Measurements from ENCODE around the gene ACOT7.

Gene ACOT7

DNA sequence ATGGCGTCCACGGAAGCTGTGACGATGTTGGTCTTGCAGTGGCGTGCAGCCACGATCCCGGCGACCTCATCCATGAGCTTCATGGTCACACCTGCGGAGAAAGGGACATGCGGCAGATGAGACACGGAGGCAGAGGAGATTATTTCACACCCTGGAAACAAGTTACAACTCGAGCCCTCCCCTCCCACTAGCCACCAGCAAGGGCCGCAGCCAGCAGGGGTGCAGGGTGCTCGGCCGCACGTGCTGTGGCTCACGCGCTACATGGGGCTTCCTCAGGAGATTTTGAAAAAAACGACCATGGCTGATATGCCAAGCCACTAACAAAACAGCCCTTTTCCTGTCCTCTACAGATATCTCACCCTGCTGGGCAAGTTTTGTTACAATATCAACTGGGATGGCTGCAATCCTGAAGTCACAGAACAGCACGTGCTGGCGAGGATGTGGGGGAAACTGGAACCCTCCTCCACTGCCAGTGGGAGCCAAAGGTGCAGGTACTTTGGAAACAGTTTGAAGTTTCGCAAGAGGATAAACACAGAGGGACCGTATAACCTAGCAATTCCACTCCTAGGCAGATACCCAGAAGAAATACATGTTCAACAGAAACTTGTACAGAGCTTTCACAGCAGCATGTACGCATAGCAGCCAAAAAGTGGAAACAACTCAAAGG, 98.5 kb downstream of the ACOT7 start:
- Histone ChIP-seq H3K4me2 (no peak overlapping the region), H3K27me3 (ENCODE audit: insufficient read depth, low read depth) (no peaks in the 10 kb centered on the region), H3K4me3 (IDR thresholded peaks at IDR 0.05; ENCODE audit: insufficient read depth, low read depth, low read length) (no peak overlapping the region), H2AFZ (ENCODE audit: low read depth) (no peak overlapping the region), H3K79me2 (ENCODE audit: insufficient read depth, low read depth) (no peaks in the 10 kb centered on the region), H4K20me1 (ENCODE audit: insufficient read depth) (no peaks in the 10 kb centered on the region), H3K27ac (no peak overlapping the region), H3K9ac (no peak overlapping the region), H3K4me1 (ENCODE audit: low read depth, poor library complexity, severe bottlenecking) (no peaks in the 10 kb centered on the region), H3K36me3 (ENCODE audit: insufficient read depth) (no peaks in the 10 kb centered on the region)
- TF ChIP-seq, protein P1, sequence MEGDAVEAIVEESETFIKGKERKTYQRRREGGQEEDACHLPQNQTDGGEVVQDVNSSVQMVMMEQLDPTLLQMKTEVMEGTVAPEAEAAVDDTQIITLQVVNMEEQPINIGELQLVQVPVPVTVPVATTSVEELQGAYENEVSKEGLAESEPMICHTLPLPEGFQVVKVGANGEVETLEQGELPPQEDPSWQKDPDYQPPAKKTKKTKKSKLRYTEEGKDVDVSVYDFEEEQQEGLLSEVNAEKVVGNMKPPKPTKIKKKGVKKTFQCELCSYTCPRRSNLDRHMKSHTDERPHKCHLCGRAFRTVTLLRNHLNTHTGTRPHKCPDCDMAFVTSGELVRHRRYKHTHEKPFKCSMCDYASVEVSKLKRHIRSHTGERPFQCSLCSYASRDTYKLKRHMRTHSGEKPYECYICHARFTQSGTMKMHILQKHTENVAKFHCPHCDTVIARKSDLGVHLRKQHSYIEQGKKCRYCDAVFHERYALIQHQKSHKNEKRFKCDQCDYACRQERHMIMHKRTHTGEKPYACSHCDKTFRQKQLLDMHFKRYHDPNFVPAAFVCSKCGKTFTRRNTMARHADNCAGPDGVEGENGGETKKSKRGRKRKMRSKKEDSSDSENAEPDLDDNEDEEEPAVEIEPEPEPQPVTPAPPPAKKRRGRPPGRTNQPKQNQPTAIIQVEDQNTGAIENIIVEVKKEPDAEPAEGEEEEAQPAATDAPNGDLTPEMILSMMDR (conservative IDR thresholded peaks at IDR 0.05; ENCODE audit: low read depth, low read length) = no peak

DNA sequence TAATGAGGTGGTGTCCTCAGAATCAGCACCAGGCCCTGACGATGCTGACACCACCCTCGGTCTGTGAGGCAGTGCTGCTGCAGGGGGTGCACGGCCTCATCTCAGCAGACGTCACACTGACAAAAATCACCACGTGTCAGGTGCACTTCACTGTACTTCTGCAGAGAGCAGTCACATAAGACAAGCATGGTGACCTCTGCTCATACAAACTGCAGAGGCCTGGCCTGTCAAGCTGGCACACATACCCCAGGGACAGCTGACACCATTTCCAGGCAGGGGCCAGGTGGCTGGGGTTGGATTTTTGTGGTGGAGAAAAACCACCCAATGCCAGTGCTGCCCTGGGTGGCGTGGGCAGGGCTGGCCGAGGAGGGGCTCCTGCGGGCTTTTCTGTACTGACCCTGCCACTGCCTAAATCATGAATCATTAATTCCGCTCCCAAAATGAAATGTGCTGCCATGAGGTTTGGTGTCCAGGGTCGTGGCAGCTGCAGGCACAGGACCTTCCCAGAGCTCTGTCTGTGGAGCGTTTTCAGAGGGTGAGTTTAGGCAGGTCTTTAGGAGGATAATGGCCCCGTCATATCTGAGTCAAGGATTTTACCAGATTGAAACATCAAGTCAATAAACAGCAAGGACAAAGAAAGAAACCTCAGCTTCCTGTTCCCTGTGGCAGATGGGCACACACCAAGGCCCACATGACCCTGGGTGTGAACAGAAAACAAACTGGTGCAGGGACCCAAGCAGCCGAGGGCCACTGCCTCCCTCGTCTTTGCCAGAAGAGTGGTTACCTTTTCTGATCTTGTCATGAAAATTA, 99.3 kb downstream of the ACOT7 start:
- TF ChIP-seq, protein P1 (conservative IDR thresholded peaks at IDR 0.05; ENCODE audit: low read depth, low read length) = no peak
- Histone ChIP-seq H3K4me3 (IDR thresholded peaks at IDR 0.05; ENCODE audit: insufficient read depth, low read depth, low read length) (no peak overlapping the region), H3K4me1 (ENCODE audit: low read depth, poor library complexity, severe bottlenecking) (no peaks in the 10 kb centered on the region), H3K27ac (no peak overlapping the region), H3K79me2 (ENCODE audit: insufficient read depth, low read depth) (no peaks in the 10 kb centered on the region), H3K4me2 (no peak overlapping the region), H4K20me1 (ENCODE audit: insufficient read depth) (no peaks in the 10 kb centered on the region), H3K36me3 (ENCODE audit: insufficient read depth) (no peaks in the 10 kb centered on the region), H3K9ac (no peak overlapping the region), H2AFZ (ENCODE audit: low read depth) (no peak overlapping the region), H3K27me3 (ENCODE audit: insufficient read depth, low read depth) (no peaks in the 10 kb centered on the region)

DNA sequence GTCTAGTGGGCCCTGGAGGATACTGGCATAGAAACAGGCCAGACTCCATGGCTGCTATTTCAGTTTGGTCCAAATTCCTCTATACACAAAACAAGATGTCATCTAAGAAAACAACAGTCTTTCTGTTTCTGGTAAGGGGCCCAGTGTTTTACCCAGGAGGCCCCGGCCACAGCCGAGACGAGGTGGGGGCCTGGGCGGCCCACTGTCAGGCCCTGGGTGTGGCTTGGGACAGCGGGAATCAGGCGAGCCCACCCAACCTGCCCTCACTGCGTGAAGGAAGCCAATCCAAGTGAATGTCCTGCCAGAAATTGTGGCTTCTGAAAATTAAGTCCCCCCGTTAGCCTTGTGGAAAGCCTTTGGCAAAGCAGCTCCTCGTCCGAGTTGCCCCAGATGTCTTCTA, 101.5 kb downstream of the ACOT7 start:
- Histone ChIP-seq H2AFZ (ENCODE audit: low read depth) (no peak overlapping the region), H3K36me3 (ENCODE audit: insufficient read depth) (no peaks in the 10 kb centered on the region), H3K4me2 (no peak overlapping the region), H4K20me1 (ENCODE audit: insufficient read depth) (no peaks in the 10 kb centered on the region), H3K9ac (no peak overlapping the region), H3K27me3 (ENCODE audit: insufficient read depth, low read depth) (no peaks in the 10 kb centered on the region), H3K27ac (no peak overlapping the region), H3K79me2 (ENCODE audit: insufficient read depth, low read depth) (no peaks in the 10 kb centered on the region), H3K4me1 (ENCODE audit: low read depth, poor library complexity, severe bottlenecking) (no peaks in the 10 kb centered on the region), H3K4me3 (IDR thresholded peaks at IDR 0.05; ENCODE audit: insufficient read depth, low read depth, low read length) (no peak overlapping the region)
- TF ChIP-seq, protein P1 (conservative IDR thresholded peaks at IDR 0.05; ENCODE audit: low read depth, low read length) = no peak

DNA sequence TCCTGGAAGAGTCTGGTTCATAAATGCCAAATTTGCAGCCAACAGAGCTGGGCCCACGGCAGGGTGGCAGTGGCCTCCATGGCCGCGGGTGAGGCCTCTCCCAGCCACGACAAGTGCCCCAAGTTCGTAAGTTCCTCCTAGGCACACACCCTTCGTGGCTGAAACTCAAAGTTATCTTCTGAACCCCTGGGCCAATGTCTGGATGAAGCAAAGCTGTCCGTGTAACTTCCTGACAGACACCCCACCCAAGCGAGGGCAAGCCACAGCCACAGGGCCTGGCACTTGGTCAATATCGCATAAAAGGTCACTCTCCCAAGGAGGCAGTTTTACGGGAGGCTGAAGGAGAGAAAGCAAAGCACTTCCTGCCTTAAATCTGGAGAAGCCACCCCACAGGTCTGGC, 104.9 kb downstream of the ACOT7 start:
- Histone ChIP-seq H2AFZ (ENCODE audit: low read depth) (no peak overlapping the region), H3K4me3 (IDR thresholded peaks at IDR 0.05; ENCODE audit: insufficient read depth, low read depth, low read length) (no peak overlapping the region), H3K79me2 (ENCODE audit: insufficient read depth, low read depth) (no peaks in the 10 kb centered on the region), H3K27ac (no peak overlapping the region), H3K4me2 (no peak overlapping the region), H3K9ac (no peak overlapping the region), H4K20me1 (ENCODE audit: insufficient read depth) (no peaks in the 10 kb centered on the region), H3K4me1 (ENCODE audit: low read depth, poor library complexity, severe bottlenecking) (no peaks in the 10 kb centered on the region), H3K36me3 (ENCODE audit: insufficient read depth) (no peaks in the 10 kb centered on the region), H3K27me3 (ENCODE audit: insufficient read depth, low read depth) (no peaks in the 10 kb centered on the region)
- TF ChIP-seq, protein P1 (conservative IDR thresholded peaks at IDR 0.05; ENCODE audit: low read depth, low read length) = no peak
